Endothelial cell of hepatic sinusoid (primary cell): ENCODE measurements around the gene PCDHB4.
"Not testable (repeated sequence)": the region's sequence is repeated elsewhere in the genome, so short reads cannot be mapped to it uniquely, and the experiment has no call there.

Experiments used
- in situ Hi-C: cut with HindIII; loops from 2 replicates; pipeline ENCODE4 v1.10.0; 2017; ENCODE audit warnings: low sequenced_read_pairs

The PCDHB4 gene

GRCh38 chr5:141121563-141121962, at the start of gene PCDHB4:
Gene PCDHB4 (plus strand): TSS chr5:141121818. CDS start chr5:141121999, 181 bp downstream.
- in situ Hi-C loops: no loop called here

- in situ Hi-C loops: no loop called here
These were observed 43.8 kb upstream of the PCDHB4 start for GRCh38 chr5:141077826-141078225.

GRCh38 chr5:141082228-141082627, 39.4 kb upstream of the PCDHB4 start:
- in situ Hi-C loops: no loop called here

- in situ Hi-C loops: no loop called here
These were observed 37.1 kb upstream of the PCDHB4 start for GRCh38 chr5:141084487-141084989.

GRCh38 chr5:141094481-141095262, 26.9 kb upstream of the PCDHB4 start, which contains the start of gene PCDHB2:
Gene PCDHB2 (plus strand): TSS chr5:141094615. CDS start chr5:141094791, 176 bp downstream.
- in situ Hi-C loops: no loop called here

- in situ Hi-C loops: no loop called here
These were observed 26.4 kb upstream of the PCDHB4 start for GRCh38 chr5:141095263-141095641.

- in situ Hi-C loops: not testable (repeated sequence)
These were observed 25.4 kb upstream of the PCDHB4 start for GRCh38 chr5:141096181-141096580.

- in situ Hi-C loops: not testable (repeated sequence)
These were observed 25.0 kb upstream of the PCDHB4 start for GRCh38 chr5:141096586-141096985.

- in situ Hi-C loops: no loop called here
These were observed 21.3 kb upstream of the PCDHB4 start, which contains the start of gene PCDHB3 for GRCh38 chr5:141100243-141100805. Gene PCDHB3 (plus strand): TSS chr5:141100473. CDS start chr5:141100650, 177 bp downstream.

GRCh38 chr5:141101059-141101458, 20.6 kb upstream of the PCDHB4 start:
- in situ Hi-C loops: no loop called here

- in situ Hi-C loops: not testable (repeated sequence)
These were observed 19.5 kb upstream of the PCDHB4 start for GRCh38 chr5:141102070-141102469.

- in situ Hi-C loops: not testable (repeated sequence)
These were observed 19.1 kb upstream of the PCDHB4 start for GRCh38 chr5:141102471-141102870.

- in situ Hi-C loops: no loop called here
These were observed 16.3 kb upstream of the PCDHB4 start for GRCh38 chr5:141105350-141105749.

- in situ Hi-C loops: no loop called here
These were observed 2.4 kb upstream of the PCDHB4 start for GRCh38 chr5:141119250-141119649.

- in situ Hi-C loops: no loop called here
These were observed 367 bp downstream of the PCDHB4 start for GRCh38 chr5:141121985-141122384.

- in situ Hi-C loops: not testable (repeated sequence)
These were observed 1.9 kb downstream of the PCDHB4 start for GRCh38 chr5:141123396-141124135.

- in situ Hi-C loops: no loop called here
These were observed 5.7 kb downstream of the PCDHB4 start for GRCh38 chr5:141127305-141127704.

- in situ Hi-C loops: no loop called here
These were observed 13.6 kb downstream of the PCDHB4 start, which contains the start of gene PCDHB5 for GRCh38 chr5:141135030-141135717. Gene PCDHB5 (plus strand): TSS chr5:141135206. CDS start chr5:141135435, 229 bp downstream.

GRCh38 chr5:141135718-141136266, 14.2 kb downstream of the PCDHB4 start:
- in situ Hi-C loops: no loop called here

- in situ Hi-C loops: not testable (repeated sequence)
These were observed 15.7 kb downstream of the PCDHB4 start for GRCh38 chr5:141137346-141137745.
